Stimulated activated naive CD8-positive, alpha-beta T cell treated with anti-CD3 and anti-CD28 coated beads, Interleukin-15, Interleukin-2, amounts not matched to agents 100 U/mL and 50 U/mL, for 24 hours (primary cell): ENCODE measurements around the gene RBMS1.

Experiments used
- ATAC-seq: fragments of 150-1000 bp; cut with Tn5 transposase; one replicate; pipeline ENCODE4 v1.10.0; 2021
- DNase-seq: peaks from one replicate; pipeline ENCODE4 v3.0.0; 2021

RBMS1 gene

DNA sequence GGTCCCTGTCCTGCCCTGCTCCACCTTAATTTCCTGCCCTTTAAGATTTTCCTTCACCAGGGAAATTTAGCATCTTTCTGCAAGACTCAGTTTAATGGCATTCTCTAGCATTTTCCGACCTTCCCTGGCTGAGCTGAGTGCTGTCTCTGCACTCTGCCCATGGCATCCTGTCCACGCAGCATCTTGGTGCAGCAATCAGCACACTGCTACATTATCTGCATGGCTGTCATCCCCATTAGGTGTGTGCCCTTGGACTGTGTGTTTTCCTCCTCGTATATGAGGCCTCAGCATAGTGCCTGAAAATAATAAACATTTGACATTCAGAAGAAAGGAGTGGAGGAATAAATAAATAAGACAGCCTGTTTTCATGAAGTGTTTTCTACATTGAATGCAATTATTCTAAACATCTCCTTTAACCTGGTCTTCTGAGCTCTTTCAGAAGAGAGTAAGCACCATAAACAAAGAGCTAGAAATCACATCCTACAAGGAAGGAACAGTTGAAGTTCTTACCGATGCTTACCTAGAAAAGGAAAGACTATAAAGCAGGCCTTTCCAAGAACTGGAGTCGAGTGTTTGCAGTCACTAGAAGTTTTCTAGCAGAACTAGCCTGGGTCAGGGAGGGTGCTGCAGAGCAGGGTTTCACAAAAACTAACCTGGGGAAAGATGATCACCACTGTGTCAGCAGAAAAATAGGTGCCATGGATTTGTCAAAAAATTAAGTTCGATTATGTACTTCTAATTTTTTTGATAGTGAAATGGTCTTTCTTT, 162.2 kb downstream of the RBMS1 start:
- no peak for DNase-seq
- no peak for ATAC-seq

DNA sequence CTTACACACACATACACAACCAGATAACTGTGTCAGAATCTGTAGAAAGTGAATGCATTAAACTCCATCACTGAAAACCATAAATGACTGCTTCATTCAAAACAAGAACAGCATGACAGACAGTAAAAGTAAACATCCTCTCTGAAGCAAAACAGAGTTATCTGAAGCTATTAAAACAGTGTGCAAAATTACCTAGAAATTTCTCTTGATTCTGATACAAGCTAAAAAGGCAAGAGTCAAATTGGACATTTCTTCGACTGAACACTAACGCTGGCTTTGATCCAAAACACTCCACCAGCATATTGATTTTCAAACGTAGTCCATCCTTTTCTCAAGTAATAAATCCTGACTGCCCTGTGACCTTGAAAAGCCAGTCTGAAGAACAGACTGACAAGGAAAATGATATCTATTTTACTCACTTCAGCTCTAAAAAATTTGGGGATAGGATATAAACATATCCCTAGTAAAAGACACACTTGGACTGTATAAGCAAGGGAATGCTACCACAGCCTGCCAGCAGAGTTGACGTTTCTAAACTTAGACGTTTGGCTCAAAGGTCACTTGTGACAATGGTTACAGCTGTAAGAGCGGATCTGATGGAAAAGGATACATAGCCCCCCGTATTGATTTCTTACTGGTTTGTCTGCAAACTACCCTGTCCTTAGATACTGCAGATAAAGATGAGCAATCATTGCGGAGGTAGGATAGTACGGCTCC, 164.6 kb downstream of the RBMS1 start:
- DNase-seq: no peak
- ATAC-seq: no peak

GRCh38 chr2:160326786-160327185, 166.8 kb downstream of the RBMS1 start:
- ATAC-seq: no peak

DNA sequence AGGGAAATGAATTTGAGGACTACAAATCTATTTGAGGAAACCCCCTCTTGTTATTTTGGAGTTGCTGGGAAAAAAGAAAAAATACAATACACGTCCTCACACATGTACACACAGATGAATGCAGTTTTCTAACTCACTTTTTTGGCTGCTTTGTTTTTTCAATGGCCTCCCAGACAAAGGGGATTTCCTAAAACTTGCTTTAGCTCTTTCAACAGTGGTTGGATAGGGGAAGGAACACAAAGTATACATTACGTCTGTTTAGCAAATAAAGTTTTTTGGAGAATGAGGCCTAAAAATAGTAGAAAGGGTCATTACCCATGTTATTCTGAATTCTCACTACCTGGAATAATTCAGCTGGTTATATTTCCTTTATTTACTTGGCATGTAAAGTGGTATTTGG, 168.2 kb downstream of the RBMS1 start:
- ATAC-seq (no peak), DNase-seq (no peak)

More at GRCh38 chr2:160326786-160327185, 166.8 kb downstream of the RBMS1 start:
- DNase-seq: no peak

- ATAC-seq (peak; percentile 60), DNase-seq (no peak)
These were observed 168.7 kb downstream of the RBMS1 start for GRCh38 chr2:160324917-160325316.

DNA sequence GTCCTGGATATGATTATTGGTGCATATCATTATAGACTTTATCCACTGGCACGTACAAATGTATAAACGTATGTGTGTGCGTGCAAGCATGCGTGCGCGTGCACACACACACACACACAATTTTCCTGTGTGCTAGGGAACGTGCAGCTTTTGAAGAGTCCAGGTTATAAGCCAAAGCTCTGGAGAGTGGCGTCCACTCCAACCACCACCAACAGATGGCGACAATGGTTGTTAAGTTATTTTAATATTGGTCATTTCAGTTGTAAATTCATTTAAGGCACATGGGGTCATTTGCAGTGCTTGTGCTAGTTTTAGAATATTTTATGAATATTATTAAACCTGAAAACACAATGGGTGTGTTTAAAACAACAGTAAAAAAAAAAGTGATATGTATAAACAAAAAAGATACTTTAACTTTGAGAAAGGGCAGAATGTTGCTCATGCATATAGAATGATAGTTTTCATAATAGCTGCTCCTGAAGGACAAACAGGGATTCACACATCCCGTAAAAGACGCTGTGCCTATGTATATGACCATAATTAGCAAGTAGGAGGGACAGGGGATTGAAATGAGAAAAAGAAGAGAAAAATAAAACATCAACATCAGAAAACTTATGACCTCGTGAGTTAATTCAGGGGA, 169.3 kb downstream of the RBMS1 start:
- no peak for ATAC-seq

GRCh38 chr2:160322320-160322719, 171.3 kb downstream of the RBMS1 start:
- ATAC-seq: peak; percentile 78
- no peak for DNase-seq

More for the DNA sequence above, 169.3 kb downstream of the RBMS1 start:
- peak; percentile 60 for DNase-seq

DNA sequence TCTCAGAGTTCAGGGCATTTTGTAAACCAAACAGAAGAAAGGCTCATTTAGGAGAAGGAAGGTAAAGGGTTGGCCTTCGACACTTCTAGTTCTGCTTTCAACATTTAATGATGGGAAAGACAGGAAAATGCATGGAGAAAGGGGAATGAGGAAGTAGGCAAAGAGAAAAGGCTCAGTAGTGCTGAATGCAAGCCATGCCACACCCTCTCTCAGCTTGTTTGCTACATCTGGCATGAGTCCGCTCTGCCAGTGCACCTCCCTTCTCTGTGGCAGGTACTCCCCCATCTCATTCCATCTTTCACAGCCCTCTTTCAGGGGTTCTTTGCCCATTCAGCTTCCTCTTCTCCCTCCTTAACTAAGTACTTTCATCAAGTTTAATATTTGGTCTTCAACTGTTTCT, 172.6 kb downstream of the RBMS1 start:
- no peak for ATAC-seq
- no peak for DNase-seq

DNA sequence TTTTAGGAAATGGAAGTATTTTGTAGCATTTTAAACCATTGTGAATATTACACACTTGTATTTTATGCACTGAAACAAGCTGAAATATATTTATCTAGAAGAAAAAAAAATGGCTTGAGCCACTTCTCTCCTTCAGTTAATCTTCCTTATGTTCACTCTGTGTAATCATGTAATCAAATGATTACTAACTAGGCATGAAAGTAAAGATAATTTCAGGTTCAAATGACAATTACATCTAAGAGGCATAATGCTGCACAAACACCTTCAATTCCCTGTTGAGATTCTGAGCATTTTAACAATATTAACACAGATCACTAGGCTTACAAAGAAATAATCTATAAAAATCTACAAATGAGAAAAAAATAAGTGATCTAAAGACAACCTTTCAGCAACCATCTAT, 173.9 kb downstream of the RBMS1 start:
- DNase-seq: no peak
- no peak for ATAC-seq

GRCh38 chr2:160318218-160318617, 175.4 kb downstream of the RBMS1 start:
- ATAC-seq: no peak
- no peak for DNase-seq

DNA sequence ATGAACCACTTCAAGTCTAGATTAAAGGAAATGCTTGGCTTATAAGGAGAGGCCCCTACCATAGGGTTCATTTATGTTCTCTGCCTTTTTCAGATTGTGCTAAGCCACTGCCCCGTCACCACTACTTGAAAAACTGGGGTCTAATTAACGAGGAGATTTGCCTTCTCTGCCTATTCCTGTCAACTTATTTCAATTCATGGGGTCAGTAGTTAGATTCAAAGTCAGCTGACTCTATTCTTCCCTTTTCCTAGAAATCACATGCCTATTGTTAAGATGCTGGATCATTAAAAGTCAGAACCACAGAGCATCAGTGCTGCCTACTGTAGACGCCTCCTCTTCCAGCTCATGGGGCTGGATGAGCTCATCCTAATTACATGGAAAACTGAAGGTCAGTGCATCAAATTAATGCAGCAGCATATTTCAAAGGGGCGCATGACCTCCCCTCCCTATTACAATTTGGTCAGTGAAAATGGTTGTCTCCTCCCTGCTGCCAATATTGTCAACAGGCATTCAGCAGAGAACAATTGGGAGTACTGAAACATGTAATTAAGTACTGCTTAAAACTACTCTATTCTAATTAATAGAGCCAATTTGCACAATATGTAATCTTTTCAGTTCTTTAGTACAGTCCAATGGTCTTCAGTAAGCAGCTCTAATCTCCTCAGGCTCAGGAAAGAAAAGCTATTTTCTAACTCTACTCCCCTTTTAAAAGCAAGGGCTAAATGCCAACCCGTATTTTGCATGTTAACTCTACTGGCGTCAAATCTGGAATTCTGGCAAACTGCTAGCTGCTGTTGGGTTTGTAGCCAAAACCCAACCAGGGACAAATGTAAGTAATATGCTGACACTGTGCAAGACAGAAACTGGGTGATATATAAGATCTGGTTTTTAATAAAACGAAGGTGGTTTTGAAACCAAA, 176.2 kb downstream of the RBMS1 start:
- DNase-seq (no peak), ATAC-seq (no peak)

DNA sequence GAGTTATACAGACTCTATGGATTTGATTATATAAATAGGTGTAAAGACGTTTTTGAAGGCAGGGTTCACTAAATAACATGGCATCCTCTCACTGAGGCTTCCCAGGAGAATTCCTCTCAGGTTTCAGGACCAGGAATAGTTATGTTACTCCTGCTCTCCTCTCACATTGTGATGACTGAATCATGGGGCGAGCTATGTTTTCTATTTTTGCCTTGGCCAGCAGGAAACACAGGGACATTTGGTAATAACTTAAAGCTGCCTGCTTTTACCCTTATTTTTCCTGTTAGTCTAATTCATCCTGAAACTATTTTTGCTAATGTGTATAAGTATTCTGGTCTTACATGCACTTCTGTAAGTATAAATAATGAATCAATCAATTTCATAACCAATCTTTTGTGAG, 178.3 kb downstream of the RBMS1 start:
- no peak for DNase-seq
- ATAC-seq: no peak

DNA sequence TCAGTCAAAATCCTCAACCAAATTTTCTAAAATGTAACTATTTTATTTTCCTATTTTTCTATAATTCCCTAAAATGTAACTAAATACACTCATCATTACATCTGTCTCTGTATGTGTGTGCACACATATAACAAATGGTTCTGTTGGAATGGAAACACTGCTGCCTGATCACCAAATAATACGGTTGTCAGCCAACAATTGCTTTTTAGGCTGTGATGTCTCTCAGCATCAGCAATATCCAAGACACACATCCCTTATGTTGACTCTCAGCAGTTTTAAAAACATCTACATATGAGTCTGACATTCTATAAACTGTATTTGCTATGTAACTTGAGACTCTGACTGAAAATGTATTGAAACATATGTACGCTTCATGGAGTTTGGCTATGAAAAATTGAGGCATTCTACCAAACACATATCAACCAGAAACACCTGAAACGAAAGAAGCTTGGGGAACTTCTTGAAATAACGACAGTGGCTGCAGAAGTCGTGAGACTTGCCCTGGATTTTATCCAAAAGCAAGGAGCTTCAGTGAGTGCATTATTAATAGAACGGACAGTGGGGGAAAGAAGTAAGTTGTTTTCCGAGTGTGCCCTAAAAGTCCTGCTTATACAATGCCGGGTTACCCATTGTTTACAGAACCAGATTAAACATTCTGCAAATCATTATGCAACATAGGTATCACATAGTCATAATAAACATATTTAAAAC, 183.3 kb downstream of the RBMS1 start:
- no peak for ATAC-seq
- no peak for DNase-seq

DNA sequence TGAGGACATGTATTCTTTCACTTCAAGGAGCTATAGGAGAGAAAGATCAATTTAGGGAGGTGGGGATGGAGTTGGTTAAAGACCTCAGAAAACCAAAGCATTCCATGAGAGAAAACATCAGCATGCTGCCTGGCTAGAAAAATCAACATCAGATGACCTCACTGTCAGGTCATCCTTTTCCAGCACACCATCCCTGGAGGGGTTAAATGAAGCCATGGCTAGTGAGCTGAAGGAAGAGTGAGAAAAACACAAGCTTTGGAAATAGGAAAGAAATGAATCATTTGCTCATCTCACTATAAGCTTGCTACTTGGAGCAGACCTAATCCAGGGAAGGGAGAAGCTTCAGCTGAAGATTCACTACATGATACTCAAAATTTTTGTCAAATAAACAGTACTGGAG, 184.0 kb downstream of the RBMS1 start:
- DNase-seq: no peak

GRCh38 chr2:160308915-160309314, 184.7 kb downstream of the RBMS1 start:
- DNase-seq (no peak), ATAC-seq (no peak)

More for the DNA sequence above, 184.0 kb downstream of the RBMS1 start:
- no peak for ATAC-seq

GRCh38 chr2:160308476-160308875, 185.1 kb downstream of the RBMS1 start:
- ATAC-seq (no peak), DNase-seq (no peak)

GRCh38 chr2:160306985-160307384, 186.6 kb downstream of the RBMS1 start:
- DNase-seq (no peak), ATAC-seq (no peak)

DNA sequence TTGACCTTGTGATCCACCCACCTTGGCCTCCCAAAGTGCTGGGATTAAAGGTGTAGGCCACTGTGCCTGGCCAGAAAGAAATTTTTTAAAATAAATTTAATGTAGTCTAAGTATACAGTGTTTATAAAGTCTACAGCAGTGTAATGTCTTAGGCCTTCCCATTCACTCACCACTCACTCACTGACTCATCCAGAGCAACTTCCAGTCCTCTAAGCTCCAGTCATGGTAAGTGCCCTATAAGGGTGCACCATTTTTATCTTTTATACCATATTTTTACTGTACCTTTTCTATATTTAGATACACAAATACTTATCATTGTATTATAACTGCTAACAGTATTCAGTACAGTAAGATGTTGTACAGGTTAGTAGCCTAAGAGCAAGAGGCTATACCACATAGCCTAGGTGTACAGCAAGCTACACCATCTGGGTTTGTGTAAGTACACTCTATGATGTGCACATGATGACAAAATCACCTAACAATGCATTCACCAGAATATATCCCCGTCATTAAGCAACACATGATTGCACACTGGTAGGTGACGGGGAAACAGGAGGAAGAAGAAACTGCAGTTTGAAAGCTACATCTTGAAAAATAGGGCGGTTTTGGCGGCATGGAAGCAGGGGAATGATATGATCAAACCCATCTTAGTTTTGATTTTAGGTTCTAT, 188.4 kb downstream of the RBMS1 start:
- no peak for DNase-seq
- no peak for ATAC-seq

- DNase-seq: no peak
- ATAC-seq: no peak
These were observed 190.1 kb downstream of the RBMS1 start for GRCh38 chr2:160303527-160303926.

GRCh38 chr2:160303076-160303475, 190.5 kb downstream of the RBMS1 start:
- no peak for ATAC-seq

DNA sequence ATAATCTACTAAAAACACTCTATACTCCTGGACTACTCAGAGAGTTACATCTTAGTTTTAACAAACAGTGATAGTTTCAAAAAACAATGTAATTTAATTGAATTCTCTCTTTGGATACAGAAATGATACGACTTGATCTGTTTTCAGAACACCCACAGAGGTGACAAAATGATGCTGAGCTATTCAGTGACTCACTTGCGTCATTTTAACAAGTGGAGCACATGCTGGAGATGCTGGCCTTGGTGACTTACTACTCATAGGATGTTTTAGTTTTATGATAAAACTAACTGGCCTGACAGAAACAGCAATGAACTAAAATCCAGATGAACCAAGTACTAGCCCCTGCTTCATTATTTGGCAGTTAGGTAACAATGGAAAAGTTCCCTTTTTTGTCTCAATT, 192.2 kb downstream of the RBMS1 start:
- ATAC-seq (peak; percentile 89), DNase-seq (no peak)

More at GRCh38 chr2:160303076-160303475, 190.5 kb downstream of the RBMS1 start:
- no peak for DNase-seq
